ENCODE measurements around the gene ZNF423. TPM values are rescaled to one million over a fixed set of nuclear protein-coding genes. Genes with fewer than 3 reads are reported as not detected.

ZNF423 gene
- total and polyA plus RNA-seq, 2 of the 13 experiments (the other 11 are each of a cell fraction or from before 2014, with no cell fraction given), result 0.07 to 0.31 TPM

DNA sequence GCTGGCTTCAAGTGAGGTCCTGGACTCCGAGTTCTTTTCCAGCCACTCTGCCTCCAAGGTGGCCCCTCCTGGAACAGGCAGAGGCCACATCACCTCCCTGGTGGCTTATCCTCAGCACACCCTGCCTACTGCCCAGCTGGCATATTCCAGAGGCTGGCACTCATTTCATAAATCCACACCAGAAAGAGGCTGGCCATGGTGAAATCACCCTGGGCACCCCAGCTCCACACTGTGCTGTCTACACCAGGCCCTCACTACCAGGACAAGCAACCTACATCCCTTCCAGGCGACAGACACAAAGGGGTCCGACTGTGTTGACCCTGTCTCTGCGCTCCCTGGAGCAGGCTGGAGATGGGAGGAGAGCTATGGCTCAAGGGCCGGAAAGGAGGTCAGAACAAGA lies 382.1 kb downstream of the ZNF423 start (continued):
- TF ChIP-seq ZNF557 (CRISPR knock-in tag; IDR thresholded peaks at IDR 0.05) (no peak), PRDM15 (CRISPR knock-in tag; IDR thresholded peaks at IDR 0.05) (no peak)

DNA sequence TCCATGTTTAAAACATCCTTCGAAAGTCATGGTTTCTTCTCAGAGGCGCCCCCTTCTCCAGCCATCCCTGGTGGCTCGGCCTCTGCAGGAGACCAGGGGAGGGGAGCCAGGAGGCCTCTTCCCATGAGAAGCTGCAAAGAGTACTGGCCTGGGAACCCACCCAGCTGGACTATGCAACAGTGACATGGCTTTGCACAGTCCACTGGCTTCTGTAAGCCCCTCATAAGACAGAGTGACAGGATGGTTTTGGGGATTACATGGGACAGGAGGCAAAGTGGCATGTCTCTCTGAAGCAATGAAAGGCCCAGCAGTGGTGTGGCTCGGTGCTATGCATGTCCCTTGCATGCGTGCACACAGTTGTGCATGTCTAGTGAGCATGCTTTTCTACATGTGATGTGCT lies 382.8 kb downstream of the ZNF423 start:
- ChIA-PET POLR2A (no interaction called here), CTCF (ENCODE audit: low intra/inter-chr PET ratio, low total read pairs) (no interaction called here)
- no peak overlapping the region for H3K9ac ChIP-seq (ENCODE audit: insufficient read depth, low read depth, low read length)
- no peak overlapping the region for H3K4me3 ChIP-seq (replicated peaks in 1 of 3; ENCODE audit: insufficient read depth in 1 of 3, low read depth in 2 of 3, low read length in 3 of 3)
- DNase-seq (ENCODE audit: low spot score) (no peak), FAIRE-seq (no peak), ATAC-seq (no peak)
- no peaks in the 10 kb centered on the region for H3K27me3 ChIP-seq (ENCODE audit: control insufficient read depth in 1 of 2, insufficient read depth in 2 of 2, low read length in 2 of 2)
- no peak overlapping the region for H3K4me2 ChIP-seq (ENCODE audit: low read depth, low read length)
- H2AFZ ChIP-seq (ENCODE audit: low read length), result no peak overlapping the region
- H3K79me2 ChIP-seq (ENCODE audit: insufficient read depth, low read length), result no peaks in the 10 kb centered on the region
- in situ Hi-C loops (cut with HindIII; ENCODE audit: extremely low pct_ligation_motif_present, low pct_unique_long_range_greater_than_20kb), result no loop called here
- no peaks in the 10 kb centered on the region for H3K4me1 ChIP-seq (ENCODE audit: insufficient read depth, low read length)
- intact Hi-C loops (cut with micrococcal nuclease; ENCODE audit: unreplicated experiment), result no loop called here
- TF ChIP-seq EED (CRISPR knock-in tag; IDR thresholded peaks at IDR 0.05) (no peak), ZSCAN20 (CRISPR knock-in tag; IDR thresholded peaks at IDR 0.05; ENCODE audit: borderline replicate concordance) (no peak), ARID5B (CRISPR knock-in tag; IDR thresholded peaks at IDR 0.05) (no peak), FOXJ3 (CRISPR knock-in tag; IDR thresholded peaks at IDR 0.05; ENCODE audit: borderline replicate concordance) (no peak), ZNF24 (IDR thresholded peaks at IDR 0.05) (no peak), SSRP1 (CRISPR knock-in tag; IDR thresholded peaks at IDR 0.05) (no peak)
- no peaks in the 10 kb centered on the region for H3K9me3 ChIP-seq (ENCODE audit: low read length)
- no peak overlapping the region for H3K27ac ChIP-seq (ENCODE audit: extremely low read length, insufficient read depth, low read length)
- no peaks in the 10 kb centered on the region for H4K20me1 ChIP-seq (ENCODE audit: insufficient read depth, low read length)
- BruUV-seq (replicated peaks), result no TSS peak
- H3K36me3 ChIP-seq (replicated peaks in 1 of 2; ENCODE audit: control insufficient read depth in 1 of 2, insufficient read depth in 2 of 2, low read length in 2 of 2), result no peaks in the 10 kb centered on the region
- 80% methylated on average over 1 of the region's 5 CpGs for WGBS (ENCODE audit: low lambda C conversion rate)

Measured in HepG2 (cell line).